Fibroblast of skin of abdomen (primary cell): ENCODE measurements around the gene PCDH7.

ENCODE experiments used
- DNase-seq: peaks from one replicate; pipeline ENCODE4 v3.0.0-alpha.2; 2013

The PCDH7 gene

DNA sequence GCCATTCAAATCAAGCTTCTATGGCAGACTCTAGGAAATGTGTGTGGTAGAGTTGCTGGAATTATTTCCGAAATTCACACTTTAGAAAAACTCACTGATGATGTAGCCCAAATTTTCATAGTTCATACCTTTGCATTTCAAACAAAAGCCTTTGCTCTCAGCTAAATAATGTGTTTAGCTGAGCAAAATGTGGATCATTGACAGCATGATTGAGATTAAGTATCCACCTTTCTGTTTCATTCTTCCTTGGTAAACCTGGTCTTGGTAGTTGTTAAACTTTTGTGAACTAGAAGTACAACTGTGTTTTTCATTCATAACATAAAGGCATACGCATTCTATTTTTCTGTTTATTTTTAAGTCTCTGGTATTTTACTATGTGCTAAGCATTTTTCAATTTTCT, 7.2 kb downstream of the PCDH7 start:
- no peak for DNase-seq

- DNase-seq = no peak
Measured at GRCh38 chr4:30728311-30728710, 8.1 kb downstream of the PCDH7 start.

DNA sequence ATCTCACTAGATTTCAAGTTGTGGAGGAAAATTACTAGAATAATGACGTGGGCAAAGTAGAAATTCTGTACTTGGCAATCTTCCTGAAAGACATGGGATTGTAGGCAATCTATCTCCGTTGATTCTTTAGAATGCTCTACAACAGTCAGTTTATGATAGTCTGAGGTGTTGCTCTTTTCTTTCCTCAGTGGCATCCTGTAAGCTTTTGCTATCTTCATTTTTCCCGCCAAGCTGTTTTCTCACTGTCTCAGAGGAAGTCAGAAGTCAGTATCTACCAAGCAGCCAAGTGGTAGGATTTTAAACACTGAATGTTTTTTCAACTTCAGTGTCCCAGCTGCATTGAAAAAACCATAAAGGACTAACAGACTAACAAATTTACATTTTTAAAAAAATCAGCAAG, 23.7 kb downstream of the PCDH7 start:
- DNase-seq = no peak

DNA sequence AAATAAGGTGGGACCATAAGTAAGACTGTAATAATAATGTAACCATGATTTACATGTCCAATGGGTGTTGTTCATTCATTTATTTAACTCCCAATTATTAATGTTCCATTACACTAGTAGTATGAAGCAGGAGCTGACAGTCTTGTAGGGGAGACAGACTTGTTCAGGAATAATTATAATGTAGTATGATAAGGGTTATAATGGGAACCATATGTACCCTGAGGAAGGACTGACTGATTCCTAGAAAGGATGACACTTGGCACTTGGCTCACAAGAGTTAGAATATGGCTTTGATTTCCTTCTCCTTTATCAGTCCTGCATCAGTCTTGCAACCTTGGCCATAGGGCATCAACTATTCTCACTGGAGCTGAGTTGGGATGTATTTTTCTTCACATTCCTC, 24.2 kb downstream of the PCDH7 start:
- no peak for DNase-seq

DNA sequence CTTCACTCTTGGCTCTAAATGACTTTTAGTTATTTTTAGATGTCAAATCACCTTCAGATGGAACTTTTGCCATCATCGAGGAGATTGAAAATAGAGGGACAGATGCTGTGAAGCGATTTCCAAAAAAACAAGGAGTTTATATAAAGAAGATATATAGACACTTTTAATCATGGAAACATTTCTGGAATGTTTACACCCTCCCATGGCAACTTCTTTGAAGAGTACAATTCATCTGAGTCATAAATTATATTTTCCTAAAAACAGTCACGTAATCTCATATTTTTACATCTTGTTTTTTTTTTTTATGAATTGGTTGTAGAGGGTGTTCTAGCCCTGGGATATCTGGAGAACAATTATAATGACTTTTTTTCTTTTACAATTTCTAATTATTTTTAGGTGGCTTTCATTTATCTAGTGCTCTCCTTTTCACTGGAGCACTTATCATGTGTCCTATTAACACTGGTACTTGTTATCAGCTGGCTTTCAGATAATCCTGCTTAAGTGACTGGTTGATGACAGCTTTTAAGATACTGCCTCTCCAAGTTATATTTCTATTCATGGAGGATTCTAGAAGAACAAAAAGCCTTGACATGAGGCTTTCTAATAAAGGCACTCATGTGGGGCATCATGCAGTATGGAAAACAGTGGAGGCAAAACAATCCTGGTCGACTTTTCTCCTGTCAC, 24.9 kb downstream of the PCDH7 start:
- DNase-seq = peak; percentile 42

DNA sequence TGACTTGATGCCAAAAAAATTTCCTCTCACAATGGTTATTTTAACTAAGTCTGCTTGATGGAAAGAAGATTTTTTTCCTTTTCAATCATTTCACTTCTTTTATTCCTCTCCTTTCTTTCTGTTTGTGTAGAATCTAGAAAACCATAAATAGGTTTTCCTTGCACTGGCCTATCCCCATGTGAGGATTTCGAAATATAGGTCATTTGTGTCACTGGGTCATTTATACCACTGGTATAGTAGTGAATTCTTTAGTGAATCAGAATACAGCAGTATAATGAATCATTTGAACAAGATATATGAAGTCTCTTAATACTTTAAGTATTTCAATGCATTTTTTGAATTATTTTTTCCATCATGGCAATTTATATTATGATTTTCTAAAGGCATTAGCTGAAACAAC, 26.6 kb downstream of the PCDH7 start:
- DNase-seq = no peak

DNA sequence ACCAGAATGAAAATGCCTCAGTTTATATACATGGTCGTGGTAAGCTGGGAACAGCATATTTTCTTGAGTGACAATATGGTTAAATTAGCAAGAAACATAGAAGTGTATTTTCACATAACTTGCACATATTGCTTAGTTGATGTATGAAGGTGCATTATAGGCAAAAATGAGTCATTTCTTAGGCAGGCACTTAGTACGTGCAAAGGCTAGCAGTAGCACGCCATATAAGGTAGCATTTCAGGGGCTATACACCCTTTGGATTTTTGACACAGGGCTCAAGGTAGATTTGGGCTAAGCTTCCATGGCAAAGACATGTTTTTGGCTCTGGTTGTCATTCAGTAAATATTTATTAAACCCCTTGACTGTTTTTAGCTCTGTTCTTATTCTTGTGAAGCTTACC, 33.1 kb downstream of the PCDH7 start:
- DNase-seq = peak; percentile 78

DNA sequence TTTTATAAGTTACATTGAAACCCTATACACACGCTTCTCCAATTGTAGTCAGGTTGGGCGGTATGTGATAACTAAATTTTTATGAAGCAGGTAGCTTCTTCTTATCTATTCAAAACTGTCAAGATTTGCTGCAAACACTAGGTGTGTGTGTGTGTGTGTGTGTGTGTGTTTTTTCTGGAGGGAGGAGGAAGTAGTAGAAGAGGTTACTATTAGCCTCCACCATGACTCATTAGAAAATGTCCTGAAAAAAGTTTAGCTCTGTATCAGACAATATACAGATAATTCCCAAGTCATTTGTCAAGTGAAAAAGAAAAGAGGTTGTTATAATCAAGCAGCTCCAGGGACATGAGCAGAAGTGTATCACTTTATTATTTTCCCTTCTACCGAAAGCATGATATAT, 33.9 kb downstream of the PCDH7 start:
- peak; percentile 63 for DNase-seq

DNA sequence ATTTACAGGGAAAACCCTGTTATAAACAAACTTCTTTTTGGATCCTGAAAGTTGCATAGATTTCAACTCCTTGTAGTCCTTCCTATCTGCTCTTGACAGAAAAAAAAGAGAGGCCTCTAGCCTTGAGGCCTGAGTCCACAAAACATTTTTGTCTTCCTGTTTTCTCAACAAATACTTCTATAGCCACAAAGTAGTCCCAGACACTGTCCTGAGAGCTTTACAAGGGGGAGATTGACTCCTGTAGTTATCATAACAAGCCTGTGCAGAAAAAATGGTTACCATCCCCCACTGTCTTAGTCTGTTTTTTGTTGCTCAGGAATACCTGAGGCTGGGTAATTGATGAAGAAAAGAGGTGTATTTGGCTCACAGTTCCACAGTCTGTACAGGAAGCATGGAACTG, 35.2 kb downstream of the PCDH7 start:
- DNase-seq = peak; percentile 47

DNA sequence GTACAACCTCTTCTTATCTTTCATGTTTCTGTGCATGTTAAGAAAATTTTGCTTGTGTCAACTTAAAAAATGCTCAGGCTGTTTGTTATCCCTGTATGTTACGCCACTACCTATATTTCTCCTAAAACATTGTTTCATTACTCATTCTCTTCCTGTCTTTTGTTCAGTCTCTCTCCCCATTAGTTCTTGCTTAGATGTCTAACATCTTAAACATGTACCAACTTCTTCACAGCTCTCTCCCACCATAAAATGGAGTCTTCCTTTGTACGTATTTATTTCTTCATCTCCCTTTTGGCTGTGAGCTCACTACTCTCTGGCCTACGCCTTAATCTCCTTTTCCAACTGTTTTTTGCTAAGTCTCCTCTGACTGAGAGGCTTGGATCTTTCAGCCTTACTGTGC, 36.4 kb downstream of the PCDH7 start:
- DNase-seq = no peak

- peak; percentile 92 for DNase-seq
Measured at GRCh38 chr4:30757357-30757756, 37.2 kb downstream of the PCDH7 start.

GRCh38 chr4:30760551-30760950, 40.4 kb downstream of the PCDH7 start:
- no peak for DNase-seq

DNA sequence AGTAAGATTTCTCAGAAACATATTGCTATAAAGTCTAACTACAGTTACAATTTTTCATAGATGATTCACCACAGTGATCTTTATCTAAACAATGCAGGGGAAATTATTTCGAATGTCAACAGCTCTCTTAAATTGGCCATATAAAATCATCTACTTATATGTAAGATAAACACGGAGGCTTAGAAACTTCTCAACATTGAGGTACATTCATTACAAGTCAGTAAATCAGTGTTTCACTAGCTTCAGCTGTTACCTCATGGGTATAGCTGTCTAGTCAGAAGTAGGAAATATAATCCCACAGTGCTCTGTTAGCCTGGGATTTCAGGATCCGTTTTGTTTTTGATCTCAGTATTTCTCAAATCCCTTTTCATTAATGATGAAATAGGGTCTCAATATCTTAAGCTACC, 43.2 kb downstream of the PCDH7 start:
- DNase-seq = peak; percentile 69

GRCh38 chr4:30765022-30765421, 44.9 kb downstream of the PCDH7 start:
- DNase-seq = no peak

DNA sequence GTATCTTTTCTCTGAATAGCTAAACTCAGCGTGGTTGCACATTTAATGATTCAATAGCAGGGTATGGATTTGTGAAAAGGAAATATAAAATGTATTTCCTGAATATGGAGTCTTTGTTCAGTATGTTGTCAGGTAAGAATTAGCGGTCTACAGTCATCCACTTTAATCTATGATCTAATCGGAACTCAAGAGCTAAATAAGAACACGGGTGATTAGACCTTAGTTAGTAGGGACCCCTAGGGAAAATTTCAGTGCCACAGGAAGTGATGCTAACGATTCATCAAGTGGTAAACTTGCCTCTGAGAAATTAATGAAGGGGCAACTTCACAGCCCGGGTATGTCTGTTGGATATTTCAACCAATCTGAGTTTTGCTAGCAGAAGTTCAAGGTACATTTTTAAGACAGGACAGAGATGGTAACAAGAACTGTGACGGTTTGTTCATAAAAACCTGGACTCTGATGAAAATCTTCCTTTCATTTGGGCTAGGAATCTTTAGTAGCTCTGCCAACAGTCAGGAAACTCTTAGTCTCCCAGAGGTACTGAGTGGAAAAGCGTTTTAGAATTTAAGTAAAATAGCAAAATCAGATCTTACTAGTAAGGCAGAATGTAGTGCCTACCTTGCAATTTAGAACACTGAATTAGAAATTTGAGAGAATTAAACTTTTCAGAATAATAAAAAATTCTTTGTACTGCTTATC, 47.1 kb downstream of the PCDH7 start:
- DNase-seq = no peak

- no peak for DNase-seq
Measured at GRCh38 chr4:30768277-30768676, 48.1 kb downstream of the PCDH7 start.

DNA sequence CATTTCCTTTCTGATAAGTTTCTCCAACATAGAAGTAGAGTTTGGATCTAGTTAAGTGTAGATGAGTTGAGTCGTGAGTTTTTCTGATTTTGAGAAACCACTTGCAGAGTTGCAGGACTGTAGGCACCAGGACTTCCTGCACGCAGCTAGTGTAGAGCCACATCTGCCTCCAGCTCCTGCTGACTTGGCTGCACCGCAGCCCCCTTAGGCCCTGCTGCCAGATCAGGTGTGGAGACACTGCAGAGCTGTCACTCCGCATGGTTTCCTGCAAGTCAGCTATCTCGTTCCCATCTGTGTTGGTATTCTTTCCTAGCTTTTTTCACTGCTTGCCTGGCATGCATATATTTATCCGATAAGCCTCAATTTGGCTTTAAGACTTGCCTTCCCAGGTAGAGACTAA, 48.9 kb downstream of the PCDH7 start:
- no peak for DNase-seq

DNA sequence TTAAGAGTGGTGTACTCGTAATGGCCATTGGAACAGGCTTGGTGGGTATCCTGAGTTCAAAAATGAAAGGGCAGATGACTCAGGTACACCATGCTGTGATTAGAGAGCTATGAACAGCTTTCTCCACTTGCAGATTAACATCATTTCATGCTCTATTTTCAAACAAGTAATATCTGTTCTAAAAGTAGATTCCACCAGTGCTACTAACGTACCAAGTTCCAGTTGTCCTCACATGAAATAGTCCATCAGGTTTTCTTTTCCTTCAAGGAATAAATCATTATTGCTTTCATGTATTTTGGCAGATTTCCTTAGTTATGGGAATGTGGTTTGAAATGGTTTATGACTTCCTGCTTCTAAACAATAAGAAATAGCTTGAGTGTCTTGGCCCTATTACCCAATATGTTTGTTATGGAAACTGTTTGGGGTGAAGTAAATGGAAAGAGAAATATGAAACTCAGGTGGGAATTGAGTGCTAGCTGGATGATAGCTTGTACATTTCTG, 49.9 kb downstream of the PCDH7 start:
- DNase-seq = peak; percentile 70

DNA sequence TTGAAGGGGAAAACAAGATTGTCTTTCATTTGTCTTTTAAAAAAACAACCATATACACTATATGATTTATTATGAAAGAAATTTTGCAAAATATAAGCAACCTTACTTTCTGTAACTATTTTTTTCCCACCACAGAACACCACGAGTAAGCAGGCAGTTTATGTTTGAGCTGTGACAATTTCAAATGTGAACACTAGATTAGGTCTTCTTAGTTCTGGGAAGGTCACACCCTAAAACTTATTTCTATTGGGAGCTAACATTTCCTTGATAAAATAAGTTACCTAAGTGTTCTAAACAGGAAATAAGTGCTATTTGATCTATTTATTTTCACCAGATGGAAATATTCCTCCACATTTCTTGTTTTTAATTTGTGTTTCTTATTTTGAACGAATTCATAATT, 50.6 kb downstream of the PCDH7 start:
- no peak for DNase-seq

DNA sequence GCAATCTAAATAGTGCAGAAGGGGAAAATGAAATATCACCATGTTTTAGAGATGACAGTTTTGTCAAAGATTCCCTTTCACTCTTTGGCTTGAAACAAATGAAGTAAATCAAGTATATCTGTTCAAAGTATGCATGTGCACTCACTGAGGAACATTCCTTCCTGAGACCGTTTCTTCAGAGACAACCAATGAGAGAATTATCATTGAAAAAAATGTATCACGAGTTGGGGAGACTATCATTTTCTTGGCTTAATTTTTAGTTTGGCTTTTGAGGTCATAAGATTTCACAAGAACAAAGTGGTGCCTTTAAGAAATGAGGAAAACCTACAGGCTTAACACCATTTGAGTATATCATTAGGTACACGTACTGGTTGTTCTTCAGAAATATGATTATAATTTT, 56.3 kb downstream of the PCDH7 start:
- DNase-seq = no peak

DNA sequence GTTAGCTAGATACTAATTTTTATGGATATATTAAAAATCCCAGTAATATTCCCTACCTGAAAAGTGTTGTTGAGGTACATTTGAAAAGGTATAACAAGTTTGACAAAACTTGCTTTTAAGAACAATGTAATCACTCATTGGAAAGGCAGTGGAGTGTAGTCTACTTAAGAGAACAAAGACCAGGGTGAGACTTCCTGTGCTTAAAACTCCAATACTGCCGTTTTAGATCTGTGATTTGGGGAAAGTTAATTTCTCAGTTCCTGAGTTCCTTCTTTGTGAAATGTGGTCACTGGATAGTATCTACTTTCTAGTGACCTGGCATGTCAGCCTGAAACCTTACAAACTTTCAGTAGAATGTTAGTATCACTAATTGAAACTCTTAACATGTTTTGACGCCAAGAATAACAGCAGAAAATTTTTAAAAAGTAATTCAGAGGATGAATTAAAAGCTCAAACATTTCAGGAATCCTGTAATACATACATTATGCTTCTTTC, 56.8 kb downstream of the PCDH7 start:
- DNase-seq = no peak
